Measurements from ENCODE around the gene MYL6. TPM values are rescaled to one million over a fixed set of nuclear protein-coding genes. Genes with fewer than 3 reads are reported as not detected.
A peak's percentile ranks its signal among the peaks of the same experiment; 100 is the strongest.

Gene MYL6
- total RNA-seq, 1 experiment from 2014 or later = 789 TPM

GRCh38 chr12:56117778-56118687 is 40.1 kb upstream of the MYL6 start, which contains the start of gene ZC3H10:
ZC3H10 (plus strand) TSS chr12:56118266; CDS start chr12:56120563, 2,297 bp downstream.
- Histone ChIP-seq H3K9me3 (ENCODE audit: low read depth, low read length, poor library complexity, severe bottlenecking) (no peaks in the 10 kb centered on the region), H3K4me1 (ENCODE audit: insufficient read depth, low read length, poor library complexity, severe bottlenecking) (peaks cover 13% of the 10 kb centered on the region), H3K4me3 (ENCODE audit: low read depth, low read length, poor library complexity, severe bottlenecking) (peak within 1 kb of the TSS; percentile 71), H3K36me3 (ENCODE audit: insufficient read depth, low read length, poor library complexity, severe bottlenecking) (peaks cover 40% of the 10 kb centered on the region), H3K27ac (ENCODE audit: low read depth, low read length, poor library complexity, severe bottlenecking) (peak within 1 kb of the TSS; percentile 95), H3K27me3 (replicated peaks; ENCODE audit: insufficient read depth, low read depth, low read length, poor library complexity) (no peaks in the 10 kb centered on the region)
- BruUV-seq (replicated peaks) = no TSS peak
- ChIA-PET POLR2A (ENCODE audit: low non-redundant PET) (interaction anchor here (0.5 to 2.4 kb wide), 3 partner anchors 14 to 244 kb away, joined by 5 to 15 read pairs (median 6); partner anchors contain the start of gene PA2G4), CTCF (interaction anchor here (0.6 to 1.6 kb wide), 8 partner anchors 10 to 180 kb away, joined by 3 to 17 read pairs (median 4); partner anchors contain the start of genes ESYT1, PA2G4 and SMARCC2)
- intact Hi-C loops (cut with micrococcal nuclease; ENCODE audit: unreplicated experiment) = loop anchor here (2.0 to 10.0 kb wide), 5 partner anchors 71 to 517 kb away; partner anchors contain the start of genes BAZ2A and SMARCC2
- TF ChIP-seq CTCF (conservative IDR thresholded peaks at IDR 0.05; ENCODE audit: low read depth, low read length) (peak; percentile 61; the same call in 1 of the 2 replicates), EZH2 (IDR thresholded peaks at IDR 0.05; ENCODE audit: borderline replicate concordance, low read depth, low read length, poor library complexity, severe bottlenecking) (no peak)
- DNase-seq (ENCODE audit: low spot score) = peak; percentile 99

- no TSS peak for BruUV-seq (replicated peaks)
- no peaks in the 10 kb centered on the region for H3K27me3 ChIP-seq (replicated peaks; ENCODE audit: insufficient read depth, low read depth, low read length, poor library complexity)
- TF ChIP-seq CTCF (conservative IDR thresholded peaks at IDR 0.05; ENCODE audit: low read depth, low read length) (no peak), EZH2 (IDR thresholded peaks at IDR 0.05; ENCODE audit: borderline replicate concordance, low read depth, low read length, poor library complexity, severe bottlenecking) (no peak)
- H3K9me3 ChIP-seq (ENCODE audit: low read depth, low read length, poor library complexity, severe bottlenecking) = no peaks in the 10 kb centered on the region
- ChIA-PET POLR2A (ENCODE audit: low non-redundant PET) (interaction anchor here (2.4 kb wide), 1 partner anchor 14 kb away, joined by 15 read pairs; the partner anchor contains the start of gene PA2G4), CTCF (interaction anchor here (0.6 to 1.6 kb wide), 7 partner anchors 9 to 179 kb away, joined by 3 to 17 read pairs (median 6); partner anchors contain the start of genes ESYT1 and SMARCC2)
- H3K36me3 ChIP-seq (ENCODE audit: insufficient read depth, low read length, poor library complexity, severe bottlenecking) = peaks cover 32% of the 10 kb centered on the region
- peaks cover 13% of the 10 kb centered on the region for H3K4me1 ChIP-seq (ENCODE audit: insufficient read depth, low read length, poor library complexity, severe bottlenecking)
- no peak for DNase-seq (ENCODE audit: low spot score)
- peak overlapping the region; percentile 71 for H3K4me3 ChIP-seq (ENCODE audit: low read depth, low read length, poor library complexity, severe bottlenecking)
- intact Hi-C loops (cut with micrococcal nuclease; ENCODE audit: unreplicated experiment) = loop anchor here (2.0 to 10.0 kb wide), 5 partner anchors 70 to 516 kb away; partner anchors contain the start of genes BAZ2A and SMARCC2
- peak overlapping the region; percentile 85 for H3K27ac ChIP-seq (ENCODE audit: low read depth, low read length, poor library complexity, severe bottlenecking)
Measured at GRCh38 chr12:56118688-56119357, 39.3 kb upstream of the MYL6 start.

GRCh38 chr12:56119361-56119796 is 38.8 kb upstream of the MYL6 start:
- H3K9me3 ChIP-seq (ENCODE audit: low read depth, low read length, poor library complexity, severe bottlenecking) = no peaks in the 10 kb centered on the region
- peak overlapping the region; percentile 85 for H3K27ac ChIP-seq (ENCODE audit: low read depth, low read length, poor library complexity, severe bottlenecking)
- peak; percentile 79 for TF ChIP-seq CTCF (conservative IDR thresholded peaks at IDR 0.05; ENCODE audit: low read depth, low read length)
- no peak for TF ChIP-seq EZH2 (IDR thresholded peaks at IDR 0.05; ENCODE audit: borderline replicate concordance, low read depth, low read length, poor library complexity, severe bottlenecking)
- intact Hi-C loops (cut with micrococcal nuclease; ENCODE audit: unreplicated experiment) = loop anchor here (2.0 to 10.0 kb wide), 5 partner anchors 69 to 515 kb away; partner anchors contain the start of genes BAZ2A and SMARCC2
- peak; percentile 92 for DNase-seq (ENCODE audit: low spot score)
- H3K4me3 ChIP-seq (ENCODE audit: low read depth, low read length, poor library complexity, severe bottlenecking) = peak overlapping the region; percentile 71
- ChIA-PET CTCF (interaction anchor here (1.5 kb wide), 1 partner anchor 70 kb away, joined by 11 read pairs; the partner anchor contains the start of gene SMARCC2), POLR2A (ENCODE audit: low non-redundant PET) (no interaction called here)
- H3K27me3 ChIP-seq (replicated peaks; ENCODE audit: insufficient read depth, low read depth, low read length, poor library complexity) = no peaks in the 10 kb centered on the region
- no TSS peak for BruUV-seq (replicated peaks)
- H3K36me3 ChIP-seq (ENCODE audit: insufficient read depth, low read length, poor library complexity, severe bottlenecking) = peaks cover 30% of the 10 kb centered on the region
- peaks cover 13% of the 10 kb centered on the region for H3K4me1 ChIP-seq (ENCODE audit: insufficient read depth, low read length, poor library complexity, severe bottlenecking)
